ENCODE results near the gene WNK2.

Gene WNK2

DNA sequence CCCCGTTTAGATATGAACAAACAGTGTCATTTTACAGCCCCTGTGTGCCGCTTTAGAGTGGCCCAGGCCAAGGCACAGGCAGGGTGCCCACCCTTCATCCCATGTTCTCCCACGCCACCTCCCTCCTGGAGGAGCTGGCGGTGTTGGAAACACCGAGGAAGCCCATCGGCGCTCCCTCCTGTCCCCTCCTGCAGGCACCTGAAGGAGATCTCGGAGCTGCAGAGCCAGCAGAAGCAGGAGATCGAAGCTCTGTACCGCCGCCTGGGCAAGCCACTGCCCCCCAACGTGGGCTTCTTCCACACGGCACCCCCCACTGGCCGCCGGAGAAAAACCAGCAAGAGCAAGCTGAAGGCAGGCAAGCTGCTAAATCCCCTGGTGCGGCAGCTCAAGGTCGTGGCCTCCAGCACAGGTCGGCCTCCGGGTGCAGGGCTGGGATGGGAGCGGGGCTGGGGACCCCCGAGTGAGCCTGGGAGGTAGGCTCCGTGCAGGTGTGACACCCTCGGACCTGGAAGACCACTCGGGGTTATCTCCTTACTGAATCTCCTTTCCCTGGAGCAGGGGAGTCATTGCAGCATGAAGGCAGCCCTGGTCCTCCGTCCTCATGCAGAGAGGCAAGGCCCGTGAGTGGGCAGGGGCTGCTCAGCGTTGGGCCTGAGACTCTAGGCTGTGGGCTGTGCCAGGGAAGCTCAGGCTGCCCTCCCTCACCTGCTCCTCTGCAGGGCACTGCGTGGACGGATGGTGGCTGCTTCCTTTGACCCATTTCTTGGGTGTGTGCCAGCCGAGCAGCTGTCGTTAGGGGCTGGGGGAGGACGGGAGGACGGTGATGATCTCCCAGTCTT, 113.9 kb downstream of the WNK2 start:
- FAIRE-seq: no peak

DNA sequence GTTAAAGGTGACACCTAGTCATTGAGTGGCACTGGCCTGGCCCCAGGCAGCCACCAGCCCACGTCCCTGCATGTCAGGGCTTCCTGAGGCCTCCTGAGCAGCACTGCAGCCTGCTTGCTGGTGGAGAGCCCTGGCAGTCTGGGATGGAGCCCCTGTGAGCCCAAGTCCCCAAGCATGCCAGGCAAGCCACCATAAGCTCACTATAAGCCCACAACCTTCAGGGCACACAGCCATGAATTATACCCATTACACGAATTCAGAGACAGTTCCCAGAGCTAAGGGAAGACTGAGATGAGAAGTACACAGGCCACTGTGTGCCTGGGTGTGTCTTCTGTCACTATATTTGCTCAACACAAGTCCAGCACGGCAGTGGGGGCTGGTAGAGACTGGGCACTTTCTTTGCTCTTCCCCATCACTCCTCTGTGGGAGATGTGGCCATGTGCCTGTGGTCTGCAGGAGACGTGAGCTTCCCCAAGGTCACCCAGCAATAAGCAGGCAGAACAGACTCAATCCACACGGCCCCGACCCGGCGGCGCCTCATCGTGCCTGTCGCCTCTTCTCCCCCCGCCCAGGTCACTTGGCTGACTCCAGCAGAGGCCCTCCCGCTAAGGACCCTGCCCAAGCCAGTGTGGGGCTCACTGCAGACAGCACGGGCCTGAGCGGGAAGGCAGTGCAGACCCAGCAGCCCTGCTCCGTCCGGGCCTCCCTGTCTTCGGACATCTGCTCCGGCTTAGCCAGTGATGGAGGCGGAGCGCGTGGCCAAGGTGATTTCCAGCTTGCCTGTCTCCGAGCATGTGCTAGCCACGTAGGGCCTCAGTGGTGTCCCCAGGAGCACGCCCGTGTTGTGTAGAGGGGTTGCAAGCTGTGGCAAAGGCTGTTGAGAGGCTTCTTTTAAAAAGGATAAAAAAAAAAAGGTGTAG, 114.8 kb downstream of the WNK2 start:
- no peak for FAIRE-seq

DNA sequence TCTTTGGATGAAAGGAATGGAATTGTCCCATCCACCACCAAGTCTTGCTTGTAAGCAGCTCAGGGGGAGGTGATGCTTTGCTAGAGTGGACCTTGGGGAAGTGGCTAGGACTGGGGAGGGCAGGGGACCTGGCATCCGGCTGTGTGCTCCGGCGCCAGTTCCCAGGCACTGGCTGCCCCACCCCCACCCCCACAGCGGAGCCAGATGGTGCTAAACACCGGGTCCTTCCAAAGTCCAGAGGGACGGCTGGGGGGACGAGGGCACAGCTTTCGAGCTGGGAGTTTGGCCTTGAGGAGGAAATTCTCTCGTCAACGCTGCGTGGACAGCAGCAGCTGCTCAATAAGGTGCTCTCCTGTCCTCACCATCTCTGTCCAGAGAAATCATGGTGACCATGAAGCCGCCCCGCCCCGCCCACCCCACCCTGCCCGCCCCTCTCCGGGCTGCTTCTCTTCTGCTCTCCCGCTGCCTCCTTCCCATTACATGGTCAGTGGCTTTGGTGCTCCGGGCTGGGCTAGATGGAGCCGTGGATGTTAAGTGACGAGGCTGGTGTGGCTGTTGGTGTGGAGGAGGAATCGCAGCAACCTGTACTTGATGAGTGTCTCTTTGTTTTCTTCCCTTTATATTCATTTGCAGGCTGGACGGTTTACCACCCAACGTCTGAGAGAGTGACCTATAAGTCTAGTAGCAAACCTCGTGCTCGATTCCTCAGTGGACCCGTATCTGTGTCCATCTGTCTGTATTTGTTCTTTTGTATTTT, 115.7 kb downstream of the WNK2 start:
- FAIRE-seq: no peak

DNA sequence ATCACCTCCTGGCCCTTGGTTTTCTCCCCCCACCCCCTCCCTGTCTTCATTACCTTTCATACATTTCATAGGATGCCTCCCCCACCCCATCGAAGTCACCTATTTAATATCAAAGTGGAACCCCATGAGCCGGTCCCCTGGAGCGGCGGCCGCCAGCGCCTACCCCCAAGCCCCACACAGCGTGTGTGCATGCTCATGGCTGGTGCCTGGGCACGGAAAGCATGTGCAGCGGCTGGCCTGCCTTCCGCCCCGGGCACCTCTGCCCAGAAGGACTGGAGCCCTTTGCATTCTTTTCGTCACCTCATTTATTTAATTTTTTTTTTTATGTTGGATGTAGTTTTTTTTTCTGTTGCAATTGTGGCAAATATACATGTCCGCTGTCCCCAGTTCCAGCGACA, 116.2 kb downstream of the WNK2 start:
- no peak for FAIRE-seq

DNA sequence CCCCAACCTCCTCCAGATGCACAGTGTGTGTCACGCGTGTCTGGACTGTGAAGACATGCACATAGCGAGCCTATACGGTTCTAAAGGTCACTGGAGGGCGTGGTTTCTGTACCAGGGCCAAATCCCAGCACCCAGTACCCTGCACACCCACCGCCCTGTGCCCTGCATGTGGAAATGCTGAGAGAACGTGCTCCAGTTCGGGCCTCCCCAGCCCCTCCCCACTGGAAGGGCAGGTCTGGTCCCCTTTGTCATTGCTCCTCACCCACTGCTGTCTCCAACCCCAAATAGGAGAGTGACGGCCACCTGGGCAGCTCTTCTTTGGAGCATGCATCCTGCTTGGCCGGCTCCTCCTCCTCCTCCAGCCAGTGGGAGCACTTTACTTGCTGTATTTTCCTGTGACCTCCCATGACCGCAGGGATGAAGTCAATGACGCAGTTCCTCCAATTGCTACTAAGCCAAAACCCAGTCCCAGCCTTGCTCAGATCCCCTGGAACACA, 116.7 kb downstream of the WNK2 start:
- no peak for FAIRE-seq

DNA sequence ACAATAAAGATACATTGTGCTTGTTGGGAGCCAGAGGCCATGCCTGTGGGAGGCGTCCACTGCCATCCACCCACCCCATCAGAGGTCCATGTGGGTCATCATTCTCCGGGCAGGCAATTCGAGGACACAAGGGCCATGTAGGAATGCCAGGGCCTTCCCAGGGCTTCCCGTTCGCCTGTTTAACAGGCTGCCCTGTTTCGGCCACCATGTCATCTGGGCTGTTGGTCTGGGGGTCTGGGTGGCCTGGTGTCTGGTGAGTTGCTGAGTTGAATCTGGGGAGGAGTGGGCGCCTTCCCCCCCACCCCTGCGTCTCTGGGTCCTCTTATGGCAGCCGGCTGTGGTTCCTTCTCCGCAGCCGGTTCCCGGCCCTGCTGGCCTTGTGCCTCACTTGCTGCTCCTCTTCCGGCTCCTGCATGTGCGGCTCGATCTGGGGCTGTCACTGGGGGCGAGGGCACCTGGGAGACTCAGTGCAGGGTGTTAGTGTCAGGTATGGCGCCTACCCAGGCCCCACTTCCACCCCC, 117.4 kb downstream of the WNK2 start:
- FAIRE-seq: no peak

DNA sequence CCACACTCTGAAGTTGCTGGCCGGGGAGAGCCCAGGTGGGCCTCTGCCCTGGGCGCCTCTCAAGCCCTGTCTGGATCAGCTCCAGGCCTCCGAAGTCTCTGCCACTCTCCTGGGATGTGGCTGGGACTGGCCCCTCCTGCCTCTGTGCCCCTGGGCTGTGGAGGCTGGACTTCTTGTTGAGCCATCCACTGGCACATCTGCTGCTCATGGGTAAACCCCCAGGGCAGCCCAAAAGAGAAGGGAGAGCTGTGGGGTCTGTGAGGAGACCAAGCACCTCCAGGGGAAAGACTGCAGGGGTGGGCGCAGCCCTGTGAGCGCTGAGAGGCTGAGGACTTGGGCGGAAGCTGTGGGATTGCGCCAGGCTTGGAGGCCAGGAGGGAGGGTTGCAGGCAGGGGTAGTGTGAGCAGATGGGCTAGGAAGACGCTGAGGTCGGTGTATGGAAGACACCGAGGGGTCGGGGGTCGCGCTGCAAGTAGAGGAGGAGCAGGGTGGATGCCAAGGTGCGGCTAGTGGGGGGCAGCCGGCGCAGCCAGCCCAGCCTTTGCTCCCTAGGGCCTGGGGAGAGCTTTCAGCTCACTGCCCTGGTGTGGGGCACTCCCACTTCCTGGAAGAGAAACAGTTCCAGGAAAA, 118.1 kb downstream of the WNK2 start:
- FAIRE-seq: no peak

DNA sequence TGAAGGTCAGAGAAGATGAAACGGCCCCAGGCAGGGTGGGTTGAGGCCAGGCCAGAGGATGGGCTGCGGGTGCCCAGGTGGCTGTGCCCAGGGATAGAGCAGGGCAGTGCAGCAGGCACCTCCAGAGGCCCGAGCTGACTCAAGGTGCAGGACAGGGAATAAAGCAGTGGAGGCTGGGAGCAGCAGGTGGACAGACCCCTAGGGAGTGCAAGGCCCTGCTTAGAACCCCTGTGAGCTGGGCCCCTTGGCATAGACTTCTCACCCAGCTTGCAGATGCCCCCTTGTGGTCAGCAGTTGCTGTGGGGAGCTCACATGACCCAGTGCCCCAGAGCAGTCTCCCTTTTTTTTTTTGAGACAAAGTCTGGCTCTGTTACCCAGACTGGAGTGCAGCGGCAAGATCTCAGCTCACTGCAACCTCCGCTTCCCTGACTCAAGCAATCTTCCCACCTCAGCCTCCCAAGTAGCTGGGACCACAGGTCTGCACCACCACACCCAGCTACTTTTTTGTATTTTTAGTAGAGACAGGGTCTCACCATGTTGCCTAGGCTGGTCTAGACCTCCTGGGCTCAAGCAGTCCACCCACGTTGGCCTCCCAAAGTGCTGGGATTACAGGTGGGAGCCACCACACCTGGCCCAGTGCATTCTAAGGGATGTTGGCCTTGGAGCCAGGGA, 118.8 kb downstream of the WNK2 start:
- FAIRE-seq: no peak

DNA sequence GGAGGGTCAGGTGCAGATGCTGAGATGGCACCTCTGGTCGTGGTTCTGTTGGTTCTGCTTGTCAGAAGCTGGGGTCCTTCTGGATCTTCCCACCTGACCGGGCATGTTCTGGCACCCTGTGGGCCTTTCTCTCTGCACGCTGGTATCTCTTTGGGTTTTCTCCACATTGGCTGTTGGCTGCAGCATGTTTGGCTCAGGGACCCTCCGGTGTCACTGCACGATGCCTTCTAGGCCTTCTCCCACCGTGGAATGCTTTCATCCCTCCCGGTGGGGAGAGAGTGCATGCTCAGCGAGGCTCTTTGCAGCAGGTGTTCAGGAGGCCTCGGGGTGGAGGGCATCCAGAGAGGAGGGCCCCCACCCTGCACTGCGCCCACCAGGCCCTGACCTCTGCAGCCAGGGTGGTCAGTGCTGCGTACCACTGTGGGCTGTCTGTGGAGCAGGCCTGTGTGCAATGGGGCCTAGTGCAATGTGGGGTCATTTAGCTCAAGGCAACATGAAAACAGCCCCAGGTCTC, 119.4 kb downstream of the WNK2 start:
- FAIRE-seq: no peak

DNA sequence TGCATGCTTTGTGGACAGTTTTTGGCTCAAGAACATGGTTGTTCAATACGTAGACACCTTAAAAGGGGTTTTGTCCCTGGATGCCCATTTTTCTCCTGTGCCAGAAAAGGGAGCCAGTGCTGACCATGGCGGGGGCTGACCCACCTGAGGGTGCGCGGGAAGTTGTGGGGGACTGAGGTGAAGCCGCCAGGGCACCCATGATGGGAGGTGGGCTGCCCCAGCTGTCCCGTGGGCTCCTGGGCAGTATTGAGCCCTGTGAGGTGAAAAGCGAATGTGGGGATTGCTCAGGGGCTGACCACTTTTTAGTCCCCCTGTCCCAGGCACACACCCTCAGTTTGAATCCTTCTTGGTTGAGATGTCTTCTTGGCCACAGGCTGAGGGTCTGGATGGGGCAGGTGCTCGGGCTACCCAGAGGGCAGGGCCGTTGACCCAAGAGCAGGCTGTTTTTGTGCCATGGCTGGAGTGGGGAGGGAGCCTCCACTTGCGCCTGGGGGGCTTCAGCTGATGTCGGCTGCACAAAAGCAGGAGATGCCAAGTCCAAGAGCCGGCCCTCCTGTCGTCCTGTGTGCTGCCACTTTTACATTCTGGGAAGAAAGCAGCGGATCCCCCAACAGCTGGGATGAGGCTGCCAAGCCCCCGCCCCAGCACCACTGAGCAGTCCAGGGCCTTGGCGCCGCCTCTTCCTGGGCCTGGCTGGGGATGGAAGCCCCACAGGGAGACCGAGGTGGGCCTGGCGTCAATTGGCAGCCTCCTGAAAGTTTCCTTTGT, 120.1 kb downstream of the WNK2 start:
- FAIRE-seq: no peak

DNA sequence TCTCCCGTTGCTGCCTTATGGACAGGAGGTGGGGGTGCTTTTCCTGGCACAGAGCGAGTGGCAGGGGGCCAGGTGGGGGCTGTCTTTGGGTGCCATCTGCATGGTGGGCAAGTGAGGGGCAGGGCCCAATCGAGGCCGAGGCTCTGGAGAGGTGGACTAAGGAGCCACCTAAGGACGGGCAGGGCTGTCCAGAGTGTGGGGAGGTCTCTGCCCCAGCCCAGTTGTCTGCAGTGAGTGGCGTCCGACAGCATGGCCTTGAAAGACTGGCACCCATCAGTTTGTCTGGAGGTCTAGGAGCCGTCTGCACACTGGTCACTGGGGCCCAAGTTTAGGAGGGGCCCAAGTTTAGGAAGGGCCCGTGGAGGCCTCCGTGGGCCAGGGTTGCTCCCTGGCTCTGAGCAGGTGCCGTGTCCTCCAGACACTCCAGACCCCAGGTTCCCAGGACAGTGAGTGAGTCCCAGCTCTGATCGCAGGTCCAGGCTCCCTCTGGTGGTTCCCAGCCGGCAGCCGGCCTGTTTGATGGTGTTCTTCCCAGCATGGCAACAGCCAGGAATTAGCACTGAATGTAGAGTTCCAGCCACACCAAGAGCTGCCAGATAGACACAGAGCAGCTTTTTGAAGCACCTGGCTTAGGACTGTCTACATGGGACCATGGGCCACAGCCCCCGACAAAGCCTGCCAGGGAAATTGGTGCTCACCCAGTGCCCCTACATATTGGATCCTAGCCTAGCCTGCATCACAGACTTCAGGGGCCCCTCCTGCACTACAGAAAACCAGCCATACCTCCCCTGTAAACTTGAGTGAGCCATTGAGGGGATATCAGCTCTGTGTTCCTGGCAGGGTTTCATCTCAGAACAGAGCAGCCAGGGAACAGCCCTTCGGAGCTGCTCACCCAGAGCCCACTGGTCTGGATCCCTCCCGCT, 120.9 kb downstream of the WNK2 start:
- FAIRE-seq: no peak

DNA sequence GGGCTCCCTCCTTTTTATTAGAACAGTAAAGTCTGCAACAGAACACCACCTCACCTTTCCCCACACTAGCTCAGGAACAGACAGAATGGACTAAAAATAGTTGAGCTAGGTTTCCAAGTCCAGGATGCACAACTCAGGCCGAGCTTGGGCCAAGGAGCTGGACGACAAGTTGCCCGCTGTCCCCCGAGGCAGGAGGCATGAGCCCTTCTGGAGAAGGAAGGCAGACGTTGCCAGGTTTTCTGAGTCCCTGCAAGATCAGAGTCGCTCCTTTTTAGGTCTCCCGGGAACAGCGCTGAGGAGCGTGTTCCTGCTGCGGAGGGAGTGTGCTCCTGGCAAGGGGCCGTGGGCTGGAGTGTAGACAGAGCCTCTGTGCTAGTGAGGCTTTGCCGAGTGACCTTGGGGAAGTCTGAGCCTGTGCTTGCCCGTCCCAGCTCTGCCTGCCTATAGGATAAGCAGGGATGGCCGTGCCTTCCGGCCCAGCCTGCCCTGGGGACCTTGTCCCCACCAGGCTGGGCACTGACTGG, 121.6 kb downstream of the WNK2 start:
- no peak for FAIRE-seq

DNA sequence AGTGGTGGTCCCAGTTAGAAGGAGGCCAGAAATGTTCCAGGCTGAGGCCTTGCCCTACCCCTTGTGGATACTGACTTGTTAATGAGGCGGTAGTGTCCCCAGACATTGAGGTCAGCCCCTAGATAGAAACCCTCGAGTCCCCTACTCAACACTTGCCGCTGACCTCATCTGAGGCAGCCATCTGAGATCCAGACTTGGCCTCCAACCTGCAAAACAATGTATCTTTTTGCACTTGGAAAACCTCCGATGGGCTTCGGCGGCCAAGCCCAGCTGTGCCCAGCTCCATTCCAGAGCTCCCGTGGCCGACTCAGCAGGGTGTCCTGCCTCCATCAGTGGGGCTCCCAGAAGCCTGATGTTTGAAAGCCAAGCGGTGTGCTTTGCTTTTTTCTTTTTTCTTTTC, 122.1 kb downstream of the WNK2 start:
- FAIRE-seq: no peak

DNA sequence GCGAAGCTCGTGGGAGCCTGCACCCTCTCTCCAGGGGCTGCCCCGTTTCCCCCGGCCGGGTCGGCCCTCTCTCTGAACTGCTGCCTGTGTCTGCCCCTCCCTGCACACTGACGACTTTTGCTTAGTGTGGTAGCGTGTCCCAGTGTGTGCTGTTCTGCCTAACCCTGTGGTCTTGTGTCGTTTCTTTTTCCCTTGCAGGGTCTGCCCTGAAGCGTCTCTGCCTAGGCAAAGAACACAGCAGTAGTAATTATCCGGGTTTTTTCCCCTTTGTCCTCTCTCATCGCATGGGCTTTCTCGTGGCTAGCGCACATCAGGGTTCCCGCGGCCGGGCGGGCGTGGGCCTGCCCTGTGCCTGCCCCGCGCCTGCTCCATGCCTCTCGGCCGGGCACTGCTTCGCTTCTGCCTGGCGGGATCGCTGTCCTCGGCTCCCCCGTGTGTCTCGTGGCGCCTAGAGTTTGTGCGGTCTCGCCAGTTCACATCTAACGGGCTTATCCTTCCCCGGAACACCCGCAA, 122.7 kb downstream of the WNK2 start:
- FAIRE-seq: no peak

DNA sequence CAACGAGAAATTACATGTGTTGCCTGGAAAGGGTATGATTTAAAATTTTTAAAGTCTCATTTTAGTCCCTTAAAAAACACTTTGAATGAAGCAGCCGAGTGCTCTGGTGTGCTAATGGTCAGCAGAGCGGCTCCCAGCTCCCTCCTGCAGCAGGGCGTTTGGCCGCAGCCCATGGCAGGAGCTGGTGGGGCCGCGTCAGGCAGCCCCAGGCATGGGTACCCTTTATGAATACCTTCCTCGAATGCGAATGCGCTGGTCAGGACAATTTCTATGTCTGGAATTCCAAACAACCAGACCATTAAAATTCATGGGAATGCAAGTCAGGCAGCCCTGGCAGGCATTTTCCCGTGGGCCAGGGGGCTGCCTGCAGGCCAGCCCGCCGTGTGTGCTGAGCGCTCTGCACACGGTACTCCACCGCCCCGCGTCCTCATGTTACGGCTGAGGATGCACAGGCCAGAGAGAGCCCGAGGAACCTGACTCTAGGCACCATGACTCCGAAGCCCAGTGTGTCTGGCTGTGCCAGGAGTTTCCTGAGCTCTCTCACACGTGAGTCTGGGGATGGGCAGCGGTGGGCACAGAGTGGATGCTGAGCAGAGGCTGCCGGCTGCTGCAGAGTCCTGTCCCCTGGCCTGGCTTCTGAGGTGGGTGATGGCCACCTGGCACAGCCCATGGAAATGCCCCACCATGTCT, 123.7 kb downstream of the WNK2 start:
- FAIRE-seq: no peak

DNA sequence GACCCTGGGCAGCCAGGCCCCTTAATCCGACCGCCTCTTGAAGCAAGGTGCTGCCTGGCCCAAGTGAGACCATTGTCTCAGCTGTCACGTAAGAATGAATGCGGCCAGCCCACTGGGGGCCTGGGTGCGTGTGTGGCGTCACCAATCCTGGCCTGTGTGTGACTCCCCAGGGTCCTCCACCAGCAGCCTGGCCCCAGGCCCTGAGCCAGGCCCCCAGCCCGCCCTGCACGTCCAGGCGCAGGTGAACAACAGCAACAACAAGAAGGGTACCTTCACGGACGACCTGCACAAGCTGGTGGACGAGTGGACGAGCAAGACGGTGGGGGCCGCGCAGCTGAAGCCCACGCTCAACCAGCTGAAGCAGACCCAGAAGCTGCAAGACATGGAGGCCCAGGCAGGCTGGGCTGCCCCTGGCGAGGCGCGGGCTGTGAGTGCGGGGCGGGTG, 124.2 kb downstream of the WNK2 start:
- FAIRE-seq: no peak

DNA sequence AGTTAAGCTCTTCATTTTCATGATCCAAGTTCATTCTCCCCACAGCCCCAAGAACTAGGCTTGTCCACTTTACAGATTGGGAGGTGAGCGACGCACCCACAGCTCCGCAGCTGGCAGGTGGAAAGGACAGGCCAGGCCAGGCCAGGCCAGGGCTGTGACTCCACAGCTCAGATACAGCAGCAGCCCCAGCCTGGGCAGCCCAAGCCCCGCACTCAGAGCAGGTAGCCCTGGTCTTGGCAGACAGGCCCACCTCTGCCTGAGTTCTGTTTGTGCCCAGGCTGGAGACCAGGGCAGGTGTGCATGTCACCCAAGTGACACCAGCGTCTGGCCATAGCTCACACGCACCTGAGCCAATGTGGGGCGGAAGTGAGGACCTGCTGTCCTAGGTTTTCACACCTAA, 124.7 kb downstream of the WNK2 start:
- no peak for FAIRE-seq

DNA sequence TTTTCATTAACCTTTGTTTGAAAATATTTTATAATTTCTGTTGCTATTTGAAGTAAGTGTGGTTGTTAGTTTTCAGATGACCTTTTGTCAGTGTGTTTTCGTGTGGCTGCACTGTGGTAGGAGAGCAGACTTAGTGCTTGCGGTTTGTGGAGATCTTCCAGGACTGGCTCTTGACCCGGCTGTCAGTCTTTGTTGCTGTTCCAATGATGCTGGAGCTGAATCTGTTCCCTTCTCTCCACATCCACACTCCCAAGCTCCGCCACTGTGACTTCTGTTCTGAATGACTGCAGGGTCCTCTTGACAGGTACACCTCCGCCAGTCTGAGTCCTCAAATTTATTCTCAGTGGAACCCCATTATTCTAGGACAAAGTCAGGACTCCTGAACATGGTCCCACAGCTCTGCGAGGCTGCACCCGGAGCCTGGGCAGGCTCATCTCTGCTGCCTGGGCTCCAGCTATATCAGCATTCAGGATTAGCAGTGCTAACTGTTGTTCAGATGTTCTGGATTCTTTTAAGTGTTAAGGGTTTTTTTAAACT, 126.0 kb downstream of the WNK2 start:
- no peak for FAIRE-seq

Data from A204.1 (cell line).